GM19328 (cell line): ENCODE measurements around the gene FGF22.
"Not testable (repeated sequence)": the region's sequence is repeated elsewhere in the genome, so short reads cannot be mapped to it uniquely, and the experiment has no call there.

Source experiments
- ATAC-seq: cut with Tn5 transposase; IDR thresholded peaks from one replicate; pipeline ENCODE4 v1.9.1; 2021; ENCODE audit warnings: mild to moderate bottlenecking, moderate library complexity; ENCODE audit not compliant: unreplicated experiment

Gene FGF22

GRCh38 chr19:639253-640160 is at the start of gene FGF22:
FGF22 (plus strand) TSS chr19:639879; CDS start chr19:639926, 47 bp downstream.
- peak; percentile 46 for ATAC-seq

GRCh38 chr19:590396-590745 is 49.3 kb upstream of the FGF22 start:
- no peak for ATAC-seq

- ATAC-seq = no peak
These were observed 49.0 kb upstream of the FGF22 start for GRCh38 chr19:590750-591098.

GRCh38 chr19:591099-591958 is 48.4 kb upstream of the FGF22 start:
- ATAC-seq = no peak

- ATAC-seq = no peak
These were observed 47.6 kb upstream of the FGF22 start for GRCh38 chr19:592101-592500.

GRCh38 chr19:593055-593454 is 46.6 kb upstream of the FGF22 start:
- no peak for ATAC-seq

GRCh38 chr19:593505-593904 is 46.2 kb upstream of the FGF22 start:
- no peak for ATAC-seq

GRCh38 chr19:594265-594870 is 45.3 kb upstream of the FGF22 start:
- no peak for ATAC-seq

- ATAC-seq = no peak
These were observed 44.1 kb upstream of the FGF22 start for GRCh38 chr19:595326-596262.

- no peak for ATAC-seq
These were observed 43.4 kb upstream of the FGF22 start for GRCh38 chr19:596263-596655.

GRCh38 chr19:597406-598315 is 42.0 kb upstream of the FGF22 start:
- ATAC-seq = no peak

- no peak for ATAC-seq
These were observed 38.4 kb upstream of the FGF22 start for GRCh38 chr19:601310-601709.

GRCh38 chr19:601790-602189 is 37.9 kb upstream of the FGF22 start:
- no peak for ATAC-seq

- no peak for ATAC-seq
These were observed 37.0 kb upstream of the FGF22 start for GRCh38 chr19:602391-603301.

GRCh38 chr19:603302-603639 is 36.4 kb upstream of the FGF22 start:
- ATAC-seq = not testable (repeated sequence)

- not testable (repeated sequence) for ATAC-seq
These were observed 35.9 kb upstream of the FGF22 start for GRCh38 chr19:603779-604178.

- no peak for ATAC-seq
These were observed 35.3 kb upstream of the FGF22 start for GRCh38 chr19:604355-604754.
